GM19468 (cell line): ENCODE measurements around the gene CYBRD1.
"Not testable (repeated sequence)": the region's sequence is repeated elsewhere in the genome, so short reads cannot be mapped to it uniquely, and the experiment has no call there.

Source experiments
- ATAC-seq: cut with Tn5 transposase; IDR thresholded peaks from one replicate; pipeline ENCODE4 v1.9.1; 2021; ENCODE audit warnings: mild to moderate bottlenecking, moderate library complexity, moderate number of reproducible peaks; ENCODE audit not compliant: unreplicated experiment; ENCODE audit errors: extremely low read depth

The CYBRD1 gene

DNA sequence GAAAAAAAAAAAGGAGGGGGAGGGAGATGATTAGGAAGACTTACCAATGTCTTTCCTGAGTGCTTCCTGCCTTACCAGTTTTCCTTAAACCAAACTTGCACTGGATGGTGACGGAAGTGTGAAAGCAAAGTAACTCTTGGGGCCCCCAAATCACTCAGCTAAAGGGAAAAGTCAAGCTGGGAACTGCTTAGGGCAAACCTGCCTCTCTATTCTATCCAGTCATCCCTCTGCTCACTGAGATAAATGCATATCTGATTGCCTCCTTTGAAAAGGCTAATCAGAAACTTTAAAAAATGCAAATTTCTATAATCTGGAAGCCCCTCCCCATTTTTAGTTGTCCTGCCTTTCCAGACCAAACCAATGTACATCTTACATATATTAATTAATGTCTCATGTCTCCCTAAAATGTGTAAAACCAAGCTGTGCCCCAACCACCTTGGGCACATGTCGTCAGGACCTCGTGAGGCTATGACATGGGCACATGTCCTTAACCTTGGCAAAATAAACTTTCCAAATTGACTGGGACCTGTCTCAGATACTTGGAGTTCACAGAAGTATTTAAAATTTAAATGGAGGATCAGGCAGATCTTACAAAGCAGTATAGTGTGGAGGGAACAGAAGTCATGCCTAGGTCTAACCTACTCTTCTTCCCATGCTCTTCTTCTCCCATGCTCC lies 7.2 kb upstream of the CYBRD1 start:
- ATAC-seq = no peak

DNA sequence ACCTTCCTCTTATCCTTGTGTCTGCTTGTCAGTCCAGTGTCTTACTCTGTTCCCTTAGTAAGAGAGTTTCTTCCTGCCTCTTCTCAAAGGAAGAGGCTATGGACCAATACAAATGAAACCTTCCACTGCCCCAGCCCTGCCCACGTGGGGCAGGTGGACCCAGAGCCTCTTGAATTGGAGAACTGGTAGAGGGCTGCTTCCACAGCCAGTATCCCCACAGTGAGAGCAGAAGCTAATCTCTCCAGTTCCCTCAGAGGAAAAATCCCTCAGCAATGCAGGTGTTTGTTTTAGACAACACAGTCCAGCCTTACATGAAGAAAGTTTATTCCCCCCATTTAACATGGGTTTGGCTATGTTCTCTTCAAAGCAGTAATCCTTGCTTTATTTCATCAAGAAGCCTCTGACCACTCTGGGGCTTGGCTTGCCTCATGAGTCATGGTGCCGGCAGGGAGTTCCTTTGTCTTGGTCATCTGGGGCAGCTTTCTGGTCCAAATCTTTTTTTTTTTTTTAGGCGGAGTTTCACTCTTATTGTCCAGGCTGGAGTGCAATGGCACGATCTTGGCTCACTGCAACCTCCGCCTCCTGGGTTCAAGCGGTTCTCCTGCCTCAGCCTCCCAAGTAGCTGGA lies 6.5 kb upstream of the CYBRD1 start:
- no peak for ATAC-seq

DNA sequence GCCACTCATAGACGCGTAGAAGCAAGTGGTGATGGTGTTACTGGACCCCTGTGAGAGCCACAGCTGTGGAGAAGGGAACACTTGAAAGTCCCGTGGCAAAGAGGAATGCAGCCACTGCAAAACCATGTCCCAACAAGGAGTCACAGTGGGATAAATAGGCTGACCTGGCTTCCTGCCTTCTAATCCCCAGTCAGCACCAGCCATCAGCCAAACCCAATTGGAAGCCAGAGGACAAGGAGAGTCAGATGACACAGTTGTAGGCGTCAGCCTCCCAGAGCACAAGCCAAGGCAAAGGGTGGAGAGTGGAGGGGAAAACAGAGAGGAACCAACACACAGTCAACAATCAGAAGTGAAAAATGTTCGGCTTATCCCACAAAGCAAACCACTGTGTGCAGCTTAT lies 5.5 kb upstream of the CYBRD1 start:
- no peak for ATAC-seq

DNA sequence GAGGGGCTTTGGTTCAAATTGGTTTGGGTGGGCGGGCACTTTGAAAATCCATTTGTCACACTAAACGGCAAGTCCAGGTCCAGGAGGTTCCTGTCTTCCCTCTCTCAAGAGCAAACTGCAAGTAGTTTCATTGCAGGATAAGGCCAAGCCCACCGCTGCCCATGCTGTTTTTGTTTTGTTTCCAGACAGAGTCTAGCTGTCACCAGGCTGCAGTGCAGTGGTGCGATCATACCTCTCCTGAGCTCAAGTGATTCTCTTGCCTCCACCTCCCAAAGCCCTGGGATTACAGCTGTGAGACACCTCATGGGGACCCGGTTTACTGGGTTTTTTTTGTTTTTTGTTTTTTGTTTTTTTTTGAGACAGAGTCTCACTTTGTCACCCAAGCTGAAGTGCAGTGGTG lies 1.8 kb upstream of the CYBRD1 start:
- no peak for ATAC-seq

DNA sequence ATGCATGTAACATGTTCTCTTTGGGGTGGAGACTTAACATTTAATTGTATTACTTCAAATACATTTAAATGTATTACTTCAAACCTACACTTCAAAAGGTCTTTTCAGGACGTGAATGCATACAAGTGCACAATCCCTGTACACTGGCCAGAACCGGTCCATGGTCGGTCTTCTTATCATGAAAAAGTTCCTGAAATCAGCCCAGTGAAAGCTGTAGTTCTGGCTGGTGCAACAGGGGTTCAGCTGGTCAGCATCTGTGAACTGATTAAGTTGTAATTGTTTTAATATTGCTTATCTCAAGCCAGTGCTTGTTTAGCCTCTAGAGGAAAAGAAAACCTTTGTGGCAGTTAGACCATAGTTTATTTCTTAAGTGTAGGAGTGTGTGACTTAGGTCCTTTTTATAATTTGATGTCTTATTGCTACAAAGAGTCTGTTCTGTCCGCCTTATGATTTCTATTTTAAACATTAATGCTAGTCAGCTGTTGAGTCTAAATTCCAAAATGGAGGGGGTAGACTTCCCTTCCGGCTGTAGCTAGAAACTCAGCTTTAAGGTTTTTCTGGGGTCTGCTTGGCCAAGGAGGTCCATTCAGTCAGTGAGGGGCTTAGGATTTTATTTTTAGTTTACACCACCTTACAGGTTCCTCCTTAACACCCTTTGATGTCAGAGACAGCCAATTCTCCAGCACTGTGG lies 768 bp upstream of the CYBRD1 start:
- no peak for ATAC-seq

DNA sequence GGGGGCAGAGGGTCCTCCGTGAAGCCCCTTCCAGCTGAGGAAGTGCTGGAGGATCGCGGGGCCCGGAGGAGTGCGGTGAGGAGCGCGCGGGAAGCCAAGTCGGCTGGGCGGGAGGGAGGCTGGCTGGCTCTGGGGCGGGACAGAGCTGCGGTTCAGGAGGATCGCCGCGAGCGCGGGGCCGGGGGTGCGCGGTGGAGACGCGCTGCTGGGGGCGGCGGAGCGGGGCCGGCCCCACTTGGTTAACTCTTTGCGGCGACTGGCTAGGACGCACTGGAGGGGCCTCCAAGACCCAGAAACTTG lies 464 bp downstream of the CYBRD1 start:
- ATAC-seq = no peak

DNA sequence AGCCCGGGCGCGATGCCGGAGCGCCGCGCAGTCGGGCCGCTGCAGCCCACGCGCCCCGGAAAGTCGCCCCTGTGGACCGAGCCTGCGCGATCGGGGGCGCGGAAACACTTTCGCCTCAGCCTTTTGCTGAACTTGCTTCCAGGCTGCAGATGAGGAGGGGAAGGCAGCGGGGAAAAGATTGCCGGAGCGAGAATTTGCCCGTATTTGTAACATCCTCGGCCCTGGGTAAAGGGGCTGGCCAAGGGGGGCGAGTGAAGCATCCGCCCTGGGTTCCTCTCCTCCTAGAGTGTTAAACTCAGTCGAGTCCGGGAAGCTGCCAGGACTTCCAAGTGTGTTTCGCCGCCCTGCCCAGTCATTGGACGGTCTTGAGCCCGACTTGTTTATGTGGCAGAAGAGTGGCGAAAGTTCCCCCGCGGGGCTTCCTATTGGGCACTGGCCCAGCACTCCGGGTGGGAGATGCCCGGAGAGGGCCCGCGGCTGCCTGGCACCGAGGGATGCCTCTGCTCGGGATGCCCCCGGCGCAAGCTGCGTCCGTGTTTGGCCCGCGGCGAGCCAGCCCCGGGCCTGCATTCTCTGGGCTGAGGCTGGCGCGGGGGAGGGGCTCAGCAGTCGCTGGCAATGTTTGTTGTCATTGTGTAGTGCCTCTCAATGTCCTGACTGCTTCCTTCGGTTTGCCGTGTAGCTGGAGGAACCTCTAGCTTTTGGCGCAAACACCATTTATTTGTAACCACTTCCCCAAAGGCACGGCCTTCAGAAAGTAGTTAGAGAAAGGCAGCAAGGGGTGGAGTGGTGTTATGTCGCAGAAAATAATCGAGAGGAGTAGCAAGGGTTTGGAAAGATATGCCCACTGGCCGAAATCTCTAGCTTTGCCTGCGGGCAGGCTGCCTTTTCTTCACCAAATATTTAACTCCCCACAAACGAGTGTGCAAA lies 1.1 kb downstream of the CYBRD1 start:
- ATAC-seq = peak; percentile 19

DNA sequence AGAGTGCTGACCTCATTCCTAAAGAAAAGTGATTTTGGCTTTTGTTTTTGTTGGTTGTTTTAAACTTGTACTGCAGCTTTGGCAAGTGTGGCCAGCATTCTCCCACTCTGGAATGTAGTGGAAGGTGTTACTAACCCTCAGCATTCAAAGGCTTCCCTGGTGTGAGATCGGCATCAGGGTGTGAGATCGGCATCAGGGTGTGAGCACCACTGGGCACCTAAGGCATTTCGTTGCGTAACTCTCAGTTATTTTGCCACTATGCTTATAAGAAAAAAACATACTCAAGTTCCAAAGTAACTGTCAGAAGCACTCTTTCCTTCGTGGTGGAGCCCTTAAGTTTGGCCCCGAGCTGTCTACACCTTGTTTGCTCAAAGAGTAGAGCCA lies 1.7 kb downstream of the CYBRD1 start:
- no peak for ATAC-seq

DNA sequence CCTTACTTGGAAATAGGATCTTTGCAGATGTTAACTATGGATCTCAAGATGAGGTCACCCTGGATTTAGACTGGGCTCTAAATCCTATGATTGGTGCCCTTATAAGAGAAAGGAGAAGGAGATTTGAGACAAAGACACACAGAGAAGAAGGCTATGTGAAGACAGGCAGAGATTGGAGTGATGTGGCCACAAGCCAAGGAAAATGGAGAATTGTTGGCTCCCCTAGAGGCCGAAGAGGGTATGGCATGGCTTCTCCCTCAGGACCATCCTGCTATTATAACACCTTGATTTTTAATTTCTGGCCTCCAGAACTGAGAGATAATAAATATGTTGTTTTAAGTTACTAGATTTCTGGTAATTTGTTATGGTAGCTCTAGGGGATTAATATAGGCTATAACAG lies 7.6 kb downstream of the CYBRD1 start:
- no peak for ATAC-seq

DNA sequence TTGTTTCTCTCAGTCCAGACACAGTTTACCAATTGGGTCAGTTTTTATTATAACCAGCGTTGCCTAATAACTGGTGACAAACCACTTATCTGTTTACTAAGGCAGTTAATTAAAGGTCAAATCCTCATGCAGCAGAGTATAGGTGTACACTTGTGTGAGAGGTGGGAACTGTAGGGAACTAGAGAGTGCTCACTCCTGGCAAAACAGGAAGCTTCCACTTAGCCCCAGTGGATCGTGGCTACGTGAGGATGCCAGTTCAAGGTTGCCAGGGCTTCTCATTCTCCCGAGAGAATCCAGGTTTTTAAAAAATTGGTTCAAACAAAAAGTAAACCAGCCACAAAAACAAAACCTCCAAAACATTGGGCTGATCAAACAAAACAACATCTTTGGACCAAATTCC lies 8.1 kb downstream of the CYBRD1 start:
- ATAC-seq = no peak

DNA sequence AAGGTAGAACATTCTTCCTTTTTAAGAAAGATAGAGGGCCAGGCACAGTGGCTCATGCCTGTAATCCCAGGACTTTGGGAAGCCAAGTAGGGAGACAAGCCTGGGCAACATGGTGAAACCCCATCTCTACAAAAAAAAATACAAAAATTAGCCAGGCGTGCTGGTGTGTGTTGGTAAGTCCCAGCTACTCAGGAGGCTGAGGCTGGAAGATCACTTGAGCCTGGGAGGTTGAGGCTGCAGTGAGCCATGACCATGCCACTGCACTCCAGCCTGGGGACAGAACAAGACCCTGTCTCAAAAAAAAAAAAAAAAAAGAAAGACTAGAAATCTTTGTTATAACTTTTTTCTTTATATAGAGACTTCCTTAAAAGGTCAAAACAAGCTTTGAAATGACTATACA lies 8.6 kb downstream of the CYBRD1 start:
- not testable (repeated sequence) for ATAC-seq

DNA sequence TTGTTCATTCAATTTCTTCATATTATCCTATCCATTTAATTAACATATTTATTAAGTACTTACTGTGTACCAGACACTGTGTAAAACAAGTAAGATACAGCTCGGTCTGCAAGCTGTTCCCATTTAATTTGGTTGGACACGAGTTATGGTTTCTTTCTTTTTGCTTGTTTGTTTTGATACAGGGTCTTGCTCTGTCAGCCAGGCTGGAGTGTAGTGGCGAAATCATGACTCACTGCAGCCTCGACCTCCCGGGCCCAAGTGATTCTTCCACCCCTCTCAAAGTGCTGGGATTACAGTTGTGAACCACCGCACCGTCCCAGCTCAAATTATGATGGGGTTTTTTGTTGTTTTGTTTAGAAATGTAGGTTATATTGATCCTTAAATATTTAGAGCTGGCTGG lies 9.0 kb downstream of the CYBRD1 start:
- no peak for ATAC-seq

DNA sequence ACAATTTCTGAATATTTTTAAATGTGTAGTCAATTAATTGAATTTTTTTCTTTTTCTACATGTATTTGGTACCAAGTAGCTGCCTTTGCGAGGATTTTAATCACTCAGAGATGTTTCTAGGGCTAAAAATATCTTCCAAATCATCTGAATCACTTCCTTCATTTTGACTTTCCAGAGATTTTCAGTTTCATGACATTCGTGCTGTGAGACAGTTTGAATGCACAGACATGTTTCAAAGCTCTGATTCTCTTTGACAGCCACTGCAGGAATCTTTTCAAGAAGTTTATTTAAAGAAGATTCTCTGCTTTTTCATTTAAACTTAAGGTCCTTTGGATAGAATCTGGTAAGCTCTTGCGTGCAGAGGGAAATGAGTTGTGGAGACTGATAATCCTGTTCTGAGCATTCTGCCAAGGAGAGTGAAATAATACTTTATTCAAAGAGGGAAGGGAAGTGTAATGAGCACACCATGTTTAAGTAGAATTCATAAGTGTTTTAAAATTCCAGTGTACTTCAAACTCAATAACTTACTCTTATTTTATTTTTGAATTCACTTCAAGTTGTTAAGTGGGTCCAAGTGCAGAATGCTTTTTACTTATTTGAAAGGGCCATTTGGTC lies 9.7 kb downstream of the CYBRD1 start:
- no peak for ATAC-seq

DNA sequence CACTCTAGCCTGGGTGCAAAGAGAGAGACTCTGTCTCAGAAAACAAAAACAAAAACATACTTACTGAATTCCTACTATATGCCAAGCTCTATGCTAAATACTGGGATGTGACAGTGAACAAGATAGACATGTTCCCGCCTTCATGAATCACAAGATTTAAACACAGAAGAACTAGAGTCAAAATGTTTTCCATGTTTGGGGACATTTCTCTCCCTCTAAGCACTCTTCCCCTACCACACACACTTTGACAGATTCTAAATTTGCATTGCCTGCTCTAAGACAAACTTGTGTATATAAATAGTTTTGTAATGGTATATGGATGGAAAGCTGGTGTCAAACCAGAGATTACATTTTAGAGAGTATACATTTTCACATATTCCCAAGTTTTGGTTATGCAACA lies 11.1 kb downstream of the CYBRD1 start:
- ATAC-seq = no peak

DNA sequence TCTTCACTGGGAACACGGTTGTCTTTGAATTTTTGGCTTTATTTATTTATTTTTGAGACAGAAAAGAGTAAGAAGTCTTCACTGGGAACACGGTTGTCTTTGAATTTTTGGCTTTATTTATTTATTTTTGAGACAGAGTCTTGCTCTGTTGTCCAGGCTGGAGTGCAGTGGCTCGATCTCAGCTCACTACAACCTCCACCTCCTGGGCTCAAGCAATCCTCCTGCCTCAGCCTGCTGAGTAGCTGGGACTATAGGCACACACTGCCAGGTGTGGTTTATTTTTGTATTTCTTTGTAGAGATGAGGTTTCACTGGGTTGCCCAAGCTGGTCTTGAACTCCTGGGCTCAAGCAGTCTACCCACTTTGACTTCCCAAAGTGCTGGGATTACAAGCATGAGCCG lies 13.3 kb downstream of the CYBRD1 start:
- ATAC-seq = not testable (repeated sequence)

DNA sequence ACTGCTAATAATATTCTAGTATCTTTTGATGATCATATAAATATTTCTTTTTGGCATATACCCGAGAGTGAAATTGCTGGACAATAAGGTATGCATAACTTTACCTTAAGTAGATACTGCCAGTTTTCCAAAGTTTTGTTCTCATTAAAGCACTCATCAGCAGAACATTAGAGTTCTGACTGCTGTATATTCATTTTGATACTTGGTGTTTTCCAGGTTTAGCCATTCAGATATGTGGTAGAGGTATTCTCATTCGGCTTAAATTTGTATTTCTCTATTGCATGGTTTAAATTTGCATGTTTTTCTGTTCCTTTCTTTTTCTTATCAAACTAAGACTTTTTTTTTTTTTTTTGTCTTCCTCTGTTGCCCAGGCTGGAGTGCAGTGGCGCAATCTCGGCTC lies 18.2 kb downstream of the CYBRD1 start:
- no peak for ATAC-seq

DNA sequence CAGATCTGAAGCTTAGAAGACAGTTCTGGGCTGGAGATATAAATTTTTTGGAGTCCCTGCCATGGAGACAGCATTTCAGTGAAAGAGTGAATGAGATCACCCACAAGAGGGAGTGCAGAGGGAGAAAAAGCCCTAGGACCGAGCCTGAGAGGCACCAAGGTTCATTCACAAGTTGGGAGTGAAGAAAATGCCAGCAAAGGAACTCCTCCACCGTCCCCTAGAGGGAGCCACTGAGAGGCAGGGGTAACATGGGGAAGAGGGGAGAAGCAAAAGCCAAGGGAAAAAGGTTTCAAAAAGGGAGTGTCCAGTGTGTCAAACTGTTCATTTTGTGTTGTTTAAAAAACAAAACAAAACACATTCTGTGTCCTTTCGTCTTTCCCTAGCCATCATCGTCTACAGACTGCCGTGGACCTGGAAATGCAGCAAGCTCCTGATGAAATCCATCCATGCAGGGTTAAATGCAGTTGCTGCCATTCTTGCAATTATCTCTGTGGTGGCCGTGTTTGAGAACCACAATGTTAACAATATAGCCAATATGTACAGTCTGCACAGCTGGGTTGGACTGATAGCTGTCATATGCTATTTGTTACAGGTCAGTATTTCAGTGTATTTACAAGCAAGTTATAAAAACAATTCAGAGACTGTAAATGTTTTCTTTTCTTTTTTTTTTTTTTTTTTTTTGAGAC lies 19.1 kb downstream of the CYBRD1 start:
- no peak for ATAC-seq

DNA sequence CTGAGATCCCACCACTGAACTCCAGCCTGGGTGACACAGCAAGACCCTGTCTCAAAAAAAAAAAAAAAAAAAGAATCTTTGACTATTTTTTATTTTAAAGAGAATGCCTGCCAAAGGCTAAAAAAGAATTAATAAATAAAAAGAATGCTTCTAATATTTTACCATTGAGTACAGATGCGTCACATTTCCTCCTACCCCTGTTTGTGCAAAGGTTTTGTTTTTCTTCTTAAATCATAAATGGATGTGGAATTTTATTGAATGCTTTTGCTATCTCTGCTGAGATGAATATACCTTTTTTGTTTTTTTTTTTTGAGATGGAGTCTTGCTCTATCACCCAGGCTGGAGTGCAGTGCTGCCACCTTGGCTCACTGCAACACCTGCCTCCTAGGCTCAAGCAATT lies 22.8 kb downstream of the CYBRD1 start:
- ATAC-seq = no peak

DNA sequence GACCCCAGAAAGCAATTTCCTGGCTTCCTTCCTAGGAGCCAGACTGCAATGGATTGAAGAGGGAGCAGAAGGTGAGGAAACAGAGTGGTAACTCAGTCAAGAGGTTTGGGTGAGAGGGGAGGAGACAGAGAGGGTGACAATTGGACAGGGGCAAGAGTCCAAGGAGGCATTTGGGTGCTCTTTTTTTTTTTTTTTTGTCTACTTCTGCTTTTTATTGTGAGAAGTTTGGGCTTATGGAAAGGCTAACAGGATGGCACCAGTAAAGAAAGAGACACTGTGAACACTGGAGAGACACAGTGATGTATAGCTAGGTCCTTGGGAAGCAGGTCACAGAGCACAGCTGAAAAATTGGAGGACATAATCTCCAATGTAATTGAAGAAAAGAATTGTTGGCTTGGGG lies 25.0 kb downstream of the CYBRD1 start:
- ATAC-seq = no peak

DNA sequence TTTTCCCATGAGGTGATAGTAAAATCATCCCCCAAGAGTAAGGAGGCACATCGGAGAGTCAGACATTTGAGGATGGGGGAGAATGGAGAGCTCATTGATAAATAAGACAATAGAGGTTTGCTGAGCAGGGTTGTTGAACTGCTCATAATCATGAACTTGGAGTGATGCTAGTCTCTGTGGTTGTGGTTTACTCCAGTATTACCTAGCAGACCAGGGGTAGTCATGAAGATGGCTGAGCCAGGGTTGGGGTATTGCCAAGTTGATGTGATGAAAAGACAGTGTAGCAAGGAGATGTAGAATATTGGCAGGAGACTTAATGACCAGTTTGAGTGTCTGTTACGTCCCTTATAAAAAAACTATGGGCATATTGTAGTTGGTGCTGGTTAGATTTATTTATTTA lies 25.4 kb downstream of the CYBRD1 start:
- no peak for ATAC-seq
